ENCODE data around the gene KANK4.

DNA sequence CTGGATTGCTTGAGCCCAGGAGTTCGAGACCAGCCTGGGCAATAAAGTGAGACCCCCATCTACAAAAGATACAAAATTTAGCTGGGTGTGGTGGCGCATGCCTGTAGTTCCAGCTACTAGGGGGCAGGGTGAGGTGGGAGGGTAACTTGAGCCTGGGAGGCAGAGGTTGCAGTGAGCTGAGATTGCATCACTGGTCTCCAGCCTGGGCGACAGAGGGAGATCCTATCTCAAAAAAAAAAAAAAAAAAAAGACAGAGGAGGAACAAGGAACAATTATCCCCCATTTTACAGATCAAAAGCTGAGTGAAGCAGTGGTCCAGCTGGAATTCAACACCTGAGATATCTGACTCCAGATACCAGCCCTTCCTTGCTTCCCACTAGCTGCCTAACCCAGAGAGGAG is 89.8 kb downstream of the KANK4 start:
- TF ChIP-seq TARDBP (IDR thresholded peaks at IDR 0.05), result no peak
- no peak for TF ChIP-seq FOXA1 (IDR thresholded peaks at IDR 0.05)
- TF ChIP-seq FOXK2 (IDR thresholded peaks at IDR 0.05), result no peak
- TF ChIP-seq SUZ12 (IDR thresholded peaks at IDR 0.05), result no peak
- no peak for TF ChIP-seq SP1 (IDR thresholded peaks at IDR 0.05)

All from HEK293T (cell line).